Endothelial cell of umbilical vein (primary cell): ENCODE results near the gene ANKMY2. TPM values are rescaled to one million over a fixed set of nuclear protein-coding genes. Genes with fewer than 3 reads are reported as not detected.

Experiments
- BruUV-seq: library from RNA; stranded (reverse); fragments of 400-500 nt; replicated peaks from 2 replicates; lab custom pipeline; 2021; lab: Mats Ljungman, UMichigan
- CTCF ChIA-PET: fragments of 300-600, 350-600 bp; sonication (Branson Sonifier 250); formaldehyde crosslinking; loops from one replicate; lab custom pipeline; 2021; ENCODE audit warnings: antibody characterized with exemption, inconsistent platforms; lab: Charles Lee
- POLR2A ChIA-PET: fragments of 300-600, 350-600 bp; sonication (Branson Sonifier 250); formaldehyde crosslinking; loops from one replicate; lab custom pipeline; 2021; ENCODE audit warnings: antibody characterized with exemption, inconsistent platforms; lab: Charles Lee
- DNase-seq: peaks from one replicate; pipeline ENCODE4 v3.0.0-alpha.2; 2011; ENCODE audit warnings: low read depth, low spot score
- FAIRE-seq: peaks from 2 replicates; lab custom pipeline; 2011; peaks lifted over from hg19 to GRCh38; lab: Jason Lieb, UNC
- H2AFZ ChIP-seq: 2 replicates; pipeline ENCODE4 v1.6.0; 2012; ENCODE audit warnings: low read depth, low read length, control low read depth, inconsistent platforms
- H3K27ac ChIP-seq: 2 replicates; pipeline ENCODE4 v1.5.1; 2011; ENCODE audit warnings: low read depth, mild to moderate bottlenecking, control low read depth, low read length, moderate library complexity; ENCODE audit not compliant: insufficient read depth
- H3K27me3 ChIP-seq, 2 experiments: 2 replicates each; pipeline versions ENCODE4 v1.6.0 to v1.6.1; 2011; ENCODE audit warnings: low read length in 2 of 2, mixed read lengths in 1 of 2; ENCODE audit not compliant: control insufficient read depth in 2 of 2, insufficient read depth in 2 of 2
- H3K36me3 ChIP-seq, 2 experiments: 2 replicates in 1 of 2; 3 replicates in 1 of 2; pipeline ENCODE4 v1.5.1; 2011; ENCODE audit warnings: low read length in 2 of 2, mild to moderate bottlenecking in 1 of 2, moderate library complexity in 1 of 2; ENCODE audit not compliant: control insufficient read depth in 2 of 2, insufficient read depth in 2 of 2; ENCODE audit errors: extremely low read depth in 1 of 2
- H3K4me1 ChIP-seq: 3 replicates; pipeline ENCODE4 v1.5.1; 2011; ENCODE audit warnings: mild to moderate bottlenecking, low read length; ENCODE audit not compliant: control insufficient read depth, insufficient read depth; ENCODE audit errors: extremely low read depth
- H3K4me2 ChIP-seq: 2 replicates; pipeline ENCODE4 v1.6.1; 2011; ENCODE audit warnings: low read length, control low read depth, mixed read lengths; ENCODE audit not compliant: insufficient read depth
- H3K4me3 ChIP-seq, 3 experiments: fragments of 200-600 bp in 1 of 3; sonication (generic), shearing (Covaris generic) in 1 of 3; replicated peaks in 1 of 3; 2 replicates each; pipeline ENCODE4 v1.5.1; 2011 to 2016; ENCODE audit warnings: control low read depth in 3 of 3, low read length in 3 of 3, mild to moderate bottlenecking in 2 of 3, inconsistent platforms in 1 of 3, low read depth in 1 of 3, moderate library complexity in 1 of 3; ENCODE audit not compliant: insufficient read depth in 1 of 3
- H3K79me2 ChIP-seq: 2 replicates; pipeline ENCODE4 v1.6.0; 2012; ENCODE audit warnings: low read length, inconsistent platforms; ENCODE audit not compliant: control insufficient read depth, insufficient read depth
- H3K9ac ChIP-seq: replicated peaks from 2 replicates; pipeline ENCODE3; 2011; ENCODE audit warnings: low read length, control low read depth; ENCODE audit not compliant: insufficient read depth; ENCODE audit errors: extremely low read depth
- H3K9me1 ChIP-seq: replicated peaks from 3 replicates; pipeline ENCODE4 v1.6.0; 2011; ENCODE audit warnings: mild to moderate bottlenecking, low read length; ENCODE audit not compliant: control insufficient read depth, insufficient read depth; ENCODE audit errors: extremely low read depth
- H3K9me3 ChIP-seq: replicated peaks from 2 replicates; pipeline ENCODE4 v1.5.1; 2012; ENCODE audit warnings: low read length, inconsistent platforms; ENCODE audit not compliant: control insufficient read depth, insufficient read depth
- H4K20me1 ChIP-seq: replicated peaks from 2 replicates; pipeline ENCODE3; 2011; ENCODE audit warnings: mild to moderate bottlenecking, low read length; ENCODE audit not compliant: control insufficient read depth, insufficient read depth; ENCODE audit errors: extremely low read depth
- CTCF ChIP-seq, 2 donors: IDR thresholded peaks; 1 replicate in 1 of 2; 2 replicates in 1 of 2; pipeline ENCODE4 v1.5.1; 2011; ENCODE audit warnings: low read length in 2 of 2, mild to moderate bottlenecking in 2 of 2, moderate library complexity in 2 of 2, control low read depth in 1 of 2, inconsistent platforms in 1 of 2, low read depth in 1 of 2; ENCODE audit not compliant: insufficient read depth in 1 of 2; ENCODE audit errors: extremely low read depth in 1 of 2
- EZH2 ChIP-seq: IDR thresholded peaks from 2 replicates; pipeline ENCODE4 v1.6.1; 2012; ENCODE audit warnings: borderline replicate concordance, low read depth, mild to moderate bottlenecking, moderate library complexity, low read length, inconsistent platforms; ENCODE audit not compliant: severe bottlenecking
- FOS ChIP-seq: IDR thresholded peaks from 2 replicates; pipeline ENCODE4 v1.6.1; 2011; ENCODE audit warnings: mild to moderate bottlenecking, low read length, moderate library complexity, borderline replicate concordance; ENCODE audit not compliant: insufficient read depth
- GATA2 ChIP-seq: IDR thresholded peaks from 2 replicates; pipeline ENCODE4 v1.7.0; 2011; ENCODE audit warnings: low read depth, mild to moderate bottlenecking, moderate library complexity, mixed read lengths, low read length; ENCODE audit not compliant: insufficient read length, insufficient read depth
- JUN ChIP-seq: IDR thresholded peaks from 2 replicates; pipeline ENCODE4 v1.6.1; 2011; ENCODE audit warnings: borderline replicate concordance, low read depth; ENCODE audit not compliant: insufficient read length, insufficient read depth
- MYC ChIP-seq: IDR thresholded peaks from one replicate; pipeline ENCODE4 v1.6.1; 2011; ENCODE audit warnings: mild to moderate bottlenecking, low read depth, low read length
- POLR2A ChIP-seq: IDR thresholded peaks from 2 replicates; pipeline ENCODE4 v1.6.1; 2012; ENCODE audit warnings: low read depth, mild to moderate bottlenecking, control low read depth, low read length
- POLR2AphosphoS5 ChIP-seq: IDR thresholded peaks from 2 replicates; pipeline ENCODE4 v1.6.1; 2012; ENCODE audit warnings: low read depth, mild to moderate bottlenecking, control low read depth, low read length, moderate library complexity; ENCODE audit not compliant: insufficient read depth
- dilution Hi-C: fragments of 300-500 bp; cut with MboI; formaldehyde crosslinking; loops from one replicate; pipeline ENCODE4 v1.15.0; 2019; ENCODE audit warnings: low sequenced_read_pairs; ENCODE audit not compliant: extremely low pct_ligation_motif_present
- intact Hi-C: fragments of 100-400 bp; cut with micrococcal nuclease; formaldehyde crosslinking; loops from one replicate; pipeline ENCODE4 v1.10.0; 2022
- polyA plus RNA-seq, 4 experiments: library from polyadenylated mRNA; depleted of rRNA in 3 of 4; stranded (reverse) in 3 of 4; unstranded in 1 of 4; fragments of >200 nt; gene quantifications; 2 replicates each; pipeline versions ENCODE4 v1.2.1 to v1.2.3, GENCODE V29; 2011 to 2012; ENCODE audit warnings: missing spikeins in 1 of 4
- total RNA-seq: library from RNA; stranded (reverse); gene quantifications from 2 replicates; pipeline ENCODE4 v1.2.3, GENCODE V29; 2021
- TF ChIP-seq, protein P1 (sequence below): IDR thresholded peaks from 2 replicates; pipeline ENCODE4 v1.6.1; 2011; ENCODE audit not compliant: insufficient read depth, insufficient read length

ANKMY2 gene
- total and polyA plus RNA-seq, 2 donors (not counting 3 experiments of a cell fraction or from before 2014, with no cell fraction given), result 7.7 to 11.6 TPM

DNA sequence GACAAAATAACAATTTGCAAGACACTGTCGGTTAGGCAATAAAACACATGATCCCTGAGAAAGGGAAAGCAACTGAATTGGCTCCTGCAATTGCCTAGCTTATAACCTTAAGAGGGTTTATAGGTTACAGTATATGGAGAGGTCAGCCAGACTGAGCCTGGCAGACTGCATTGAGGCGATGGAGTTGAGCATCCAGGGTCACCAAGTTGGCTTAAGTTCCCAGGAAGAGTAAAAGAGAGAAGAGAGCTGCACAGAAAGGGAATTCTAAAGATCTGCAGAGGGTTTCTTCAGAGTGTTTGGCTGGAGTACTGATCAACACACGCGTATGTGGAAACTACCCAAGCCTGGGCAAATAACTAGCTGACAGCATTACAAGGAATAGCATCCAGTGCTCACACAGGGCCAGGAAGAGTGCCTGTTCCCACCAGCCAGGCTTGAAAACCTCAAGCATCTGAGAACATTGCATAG, 11.2 kb downstream of the ANKMY2 start:
- Histone ChIP-seq H3K4me3 (no peak overlapping the region), H3K4me1 (no peaks in the 10 kb centered on the region), H3K9me1 (no peaks in the 10 kb centered on the region), H3K9ac (no peak overlapping the region), H3K4me2 (no peak overlapping the region), H3K79me2 (no peaks in the 10 kb centered on the region), H3K27ac (no peak overlapping the region), H3K36me3 (no peaks in the 10 kb centered on the region), H2AFZ (no peak overlapping the region), H3K9me3 (no peaks in the 10 kb centered on the region), H3K27me3 (no peaks in the 10 kb centered on the region), H4K20me1 (no peaks in the 10 kb centered on the region)
- ChIA-PET CTCF (interaction anchor here (1.4 to 1.8 kb wide), 2 partner anchors 70 kb away, joined by 3 read pairs; no protein-coding TSS in a partner anchor), POLR2A (no interaction called here)
- no TSS peak for BruUV-seq
- intact Hi-C loops, result no loop called here
- dilution Hi-C loops, result no loop called here
- DNase-seq (no peak), FAIRE-seq (no peak)
- TF ChIP-seq FOS (no peak), GATA2 (no peak), EZH2 (no peak), JUN (no peak), CTCF (IDR thresholded peaks at IDR 0.05; ENCODE audit: extremely low read depth in 1 of 2, insufficient read depth in 1 of 2, low read depth in 1 of 2, low read length in 2 of 2) (no peak), POLR2AphosphoS5 (no peak), POLR2A (no peak), MYC (no peak)
- TF ChIP-seq, protein P1, sequence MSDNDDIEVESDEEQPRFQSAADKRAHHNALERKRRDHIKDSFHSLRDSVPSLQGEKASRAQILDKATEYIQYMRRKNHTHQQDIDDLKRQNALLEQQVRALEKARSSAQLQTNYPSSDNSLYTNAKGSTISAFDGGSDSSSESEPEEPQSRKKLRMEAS, result no peak
